HG02678 (cell line): ENCODE data around the gene CLEC16A.

Experiments
- ATAC-seq: cut with Tn5 transposase; IDR thresholded peaks from one replicate; pipeline ENCODE4 v1.9.1; 2021; ENCODE audit warnings: mild to moderate bottlenecking, moderate library complexity; ENCODE audit not compliant: unreplicated experiment

The CLEC16A gene

GRCh38 chr16:11056993-11057649 lies 112.8 kb downstream of the CLEC16A start:
- no peak for ATAC-seq

GRCh38 chr16:11057711-11058345 lies 113.5 kb downstream of the CLEC16A start:
- no peak for ATAC-seq

- no peak for ATAC-seq
Observed at GRCh38 chr16:11058832-11059231, 114.5 kb downstream of the CLEC16A start.

GRCh38 chr16:11059588-11059987 lies 115.2 kb downstream of the CLEC16A start:
- no peak for ATAC-seq

GRCh38 chr16:11060364-11060763 lies 116.0 kb downstream of the CLEC16A start:
- no peak for ATAC-seq

- ATAC-seq = no peak
Observed at GRCh38 chr16:11060842-11061241, 116.5 kb downstream of the CLEC16A start.

GRCh38 chr16:11061629-11062270 lies 117.4 kb downstream of the CLEC16A start:
- ATAC-seq = no peak

GRCh38 chr16:11063448-11064201 lies 119.3 kb downstream of the CLEC16A start:
- ATAC-seq = no peak

GRCh38 chr16:11064202-11064540 lies 119.8 kb downstream of the CLEC16A start:
- ATAC-seq = no peak

GRCh38 chr16:11064851-11065250 lies 120.5 kb downstream of the CLEC16A start:
- ATAC-seq = no peak

GRCh38 chr16:11066261-11066870 lies 122.0 kb downstream of the CLEC16A start:
- ATAC-seq = no peak

GRCh38 chr16:11067266-11067665 lies 122.9 kb downstream of the CLEC16A start:
- ATAC-seq = no peak

- ATAC-seq = no peak
Observed at GRCh38 chr16:11067697-11068141, 123.4 kb downstream of the CLEC16A start.

GRCh38 chr16:11071829-11072228 lies 127.5 kb downstream of the CLEC16A start:
- ATAC-seq = no peak

GRCh38 chr16:11072420-11073153 lies 128.2 kb downstream of the CLEC16A start:
- ATAC-seq = no peak

GRCh38 chr16:11073407-11073999 lies 129.1 kb downstream of the CLEC16A start:
- ATAC-seq = no peak

GRCh38 chr16:11074131-11074530 lies 129.8 kb downstream of the CLEC16A start:
- ATAC-seq = no peak

- ATAC-seq = no peak
Observed at GRCh38 chr16:11075163-11075562, 130.8 kb downstream of the CLEC16A start.

- ATAC-seq = peak; percentile 55
Observed at GRCh38 chr16:11076259-11077018, 132.1 kb downstream of the CLEC16A start.
